Stimulated activated effector memory CD8-positive, alpha-beta T cell treated with anti-CD3 and anti-CD28 coated beads, Interleukin-12 subunit alpha, Interleukin-12 subunit beta, amount 100 ng/mL, for 72 hours (primary cell): ENCODE results near the gene NMRK2.
A peak's percentile ranks its signal among the peaks of the same experiment; 100 is the strongest.
"Not testable (repeated sequence)": the region's sequence is repeated elsewhere in the genome, so short reads cannot be mapped to it uniquely, and the experiment has no call there.

Experiments
- ATAC-seq: fragments of 150-1000 bp; cut with Tn5 transposase; 2 replicates; pipeline ENCODE4 v1.10.0; 2021
- DNase-seq, 2 donors: peaks; one replicate each; pipeline ENCODE4 v3.0.0; 2021 to 2022; ENCODE audit warnings: low spot score in 2 of 2
- H3K27ac Mint-ChIP-seq: one replicate; pipeline ENCODE4 v1.8.0; 2022; ENCODE audit warnings: mild to moderate bottlenecking, mixed read lengths
- H3K36me3 Mint-ChIP-seq: one replicate; pipeline ENCODE4 v1.8.0; 2022; ENCODE audit warnings: mild to moderate bottlenecking, mixed read lengths
- H3K4me1 Mint-ChIP-seq: one replicate; pipeline ENCODE4 v1.8.0; 2022; ENCODE audit warnings: mixed read lengths
- H3K4me3 Mint-ChIP-seq: one replicate; pipeline ENCODE4 v1.8.0; 2022; ENCODE audit warnings: mild to moderate bottlenecking, mixed read lengths
- H3K9me3 Mint-ChIP-seq: one replicate; pipeline ENCODE4 v1.8.0; 2022; ENCODE audit warnings: mixed read lengths

Gene NMRK2

GRCh38 chr19:3950871-3951861 is 18.3 kb downstream of the NMRK2 start:
- peak overlapping the region; percentile 50 for H3K4me3 Mint-ChIP-seq
- no peaks in the 10 kb centered on the region for H3K9me3 Mint-ChIP-seq
- peak in 1 of 2 donors; percentile 67 for DNase-seq
- H3K36me3 Mint-ChIP-seq, result peaks cover 5% of the 10 kb centered on the region
- peak; percentile 51 for ATAC-seq
- H3K27ac Mint-ChIP-seq, result peak overlapping the region; percentile 59
- peaks cover 13% of the 10 kb centered on the region for H3K4me1 Mint-ChIP-seq

- not testable (repeated sequence) for ATAC-seq, H3K9me3 Mint-ChIP-seq, H3K27ac Mint-ChIP-seq, H3K4me3 Mint-ChIP-seq, DNase-seq
- peaks cover 21% of the 10 kb centered on the region for H3K36me3 Mint-ChIP-seq
- peaks cover 13% of the 10 kb centered on the region for H3K4me1 Mint-ChIP-seq
Measured at GRCh38 chr19:3952755-3953276, 19.9 kb downstream of the NMRK2 start.

- no peak overlapping the region for H3K4me3 Mint-ChIP-seq
- no peak overlapping the region for H3K27ac Mint-ChIP-seq
- peaks cover 27% of the 10 kb centered on the region for H3K36me3 Mint-ChIP-seq
- no peaks in the 10 kb centered on the region for H3K9me3 Mint-ChIP-seq
- DNase-seq (no peak), ATAC-seq (no peak)
- H3K4me1 Mint-ChIP-seq, result peaks cover 13% of the 10 kb centered on the region
Measured at GRCh38 chr19:3954107-3954506, 21.2 kb downstream of the NMRK2 start.

GRCh38 chr19:3955276-3955675 is 22.4 kb downstream of the NMRK2 start:
- H3K27ac Mint-ChIP-seq, ATAC-seq, H3K4me3 Mint-ChIP-seq, H3K9me3 Mint-ChIP-seq, DNase-seq: not testable (repeated sequence)
- peaks cover 36% of the 10 kb centered on the region for H3K36me3 Mint-ChIP-seq
- peaks cover 13% of the 10 kb centered on the region for H3K4me1 Mint-ChIP-seq

GRCh38 chr19:3955688-3956087 is 22.8 kb downstream of the NMRK2 start:
- ATAC-seq (no peak), DNase-seq (no peak)
- no peak overlapping the region for H3K4me3 Mint-ChIP-seq
- no peak overlapping the region for H3K27ac Mint-ChIP-seq
- H3K4me1 Mint-ChIP-seq, result peaks cover 13% of the 10 kb centered on the region
- H3K36me3 Mint-ChIP-seq, result peaks cover 41% of the 10 kb centered on the region
- H3K9me3 Mint-ChIP-seq, result no peaks in the 10 kb centered on the region

GRCh38 chr19:3958836-3959765 is 26.2 kb downstream of the NMRK2 start:
- no peak overlapping the region for H3K27ac Mint-ChIP-seq
- DNase-seq (no peak), ATAC-seq (peak; percentile 31)
- no peak overlapping the region for H3K4me3 Mint-ChIP-seq
- peaks cover 70% of the 10 kb centered on the region for H3K36me3 Mint-ChIP-seq
- H3K9me3 Mint-ChIP-seq, result no peaks in the 10 kb centered on the region
- H3K4me1 Mint-ChIP-seq, result no peaks in the 10 kb centered on the region

GRCh38 chr19:3959766-3960131 is 26.9 kb downstream of the NMRK2 start:
- no peaks in the 10 kb centered on the region for H3K4me1 Mint-ChIP-seq
- ATAC-seq (no peak), DNase-seq (no peak)
- peaks cover 75% of the 10 kb centered on the region for H3K36me3 Mint-ChIP-seq
- H3K9me3 Mint-ChIP-seq, result no peaks in the 10 kb centered on the region
- H3K27ac Mint-ChIP-seq, result no peak overlapping the region
- no peak overlapping the region for H3K4me3 Mint-ChIP-seq

- ATAC-seq (no peak), DNase-seq (no peak)
- peaks cover 84% of the 10 kb centered on the region for H3K36me3 Mint-ChIP-seq
- H3K4me1 Mint-ChIP-seq, result no peaks in the 10 kb centered on the region
- no peaks in the 10 kb centered on the region for H3K9me3 Mint-ChIP-seq
- H3K27ac Mint-ChIP-seq, result no peak overlapping the region
- H3K4me3 Mint-ChIP-seq, result no peak overlapping the region
Measured at GRCh38 chr19:3961007-3961406, 28.1 kb downstream of the NMRK2 start.

GRCh38 chr19:3963458-3964255 is 30.8 kb downstream of the NMRK2 start:
- Mint-ChIP-seq H3K4me3 (no peak overlapping the region), H3K36me3 (peaks cover 76% of the 10 kb centered on the region)
- ATAC-seq, result no peak

GRCh38 chr19:3964256-3965194 is 31.7 kb downstream of the NMRK2 start:
- Mint-ChIP-seq H3K36me3 (peaks cover 83% of the 10 kb centered on the region), H3K4me1 (peaks cover 12% of the 10 kb centered on the region), H3K27ac (no peak overlapping the region), H3K4me3 (no peak overlapping the region), H3K9me3 (no peaks in the 10 kb centered on the region)
- no peak for ATAC-seq
- no peak for DNase-seq

More at GRCh38 chr19:3963458-3964255, 30.8 kb downstream of the NMRK2 start:
- no peak for DNase-seq
- H3K4me1 Mint-ChIP-seq, result peaks cover 7% of the 10 kb centered on the region
- no peaks in the 10 kb centered on the region for H3K9me3 Mint-ChIP-seq
- H3K27ac Mint-ChIP-seq, result no peak overlapping the region

GRCh38 chr19:3966051-3967017 is 33.5 kb downstream of the NMRK2 start:
- Mint-ChIP-seq H3K9me3 (no peaks in the 10 kb centered on the region), H3K4me1 (peaks cover 27% of the 10 kb centered on the region), H3K4me3 (no peak overlapping the region), H3K27ac (peak overlapping the region; percentile 65), H3K36me3 (peaks cover 85% of the 10 kb centered on the region)
- ATAC-seq, result no peak
- DNase-seq, result no peak

- not testable (repeated sequence) for H3K4me3 Mint-ChIP-seq, ATAC-seq, H3K9me3 Mint-ChIP-seq, DNase-seq, H3K27ac Mint-ChIP-seq
- Mint-ChIP-seq H3K4me1 (peaks cover 29% of the 10 kb centered on the region), H3K36me3 (peaks cover 85% of the 10 kb centered on the region)
Measured at GRCh38 chr19:3967983-3968382, 35.1 kb downstream of the NMRK2 start.
